ENCODE data around the gene SLC25A43. TPM values are rescaled to one million over a fixed set of nuclear protein-coding genes. Genes with fewer than 3 reads are reported as not detected.
"Not testable (repeated sequence)": the region's sequence is repeated elsewhere in the genome, so short reads cannot be mapped to it uniquely, and the experiment has no call there.

Gene SLC25A43
- total RNA-seq, 2 experiments from 2014 or later = 3.6 to 4.8 TPM

- intact Hi-C loops (cut with DNase I, micrococcal nuclease); DNase-seq; H3K27ac Mint-ChIP-seq; H3K27me3 Mint-ChIP-seq; ATAC-seq; H3K4me3 Mint-ChIP-seq; H3K36me3 Mint-ChIP-seq (ENCODE audit: low read depth); H3K9me3 Mint-ChIP-seq (ENCODE audit: low read depth); CTCF ChIA-PET; H3K4me1 Mint-ChIP-seq: not testable (repeated sequence)
- POLR2A ChIA-PET = interaction anchor here (0.6 kb wide), 1 partner anchor 709 kb away, joined by 3 read pairs; no protein-coding TSS in a partner anchor
These were observed 11.7 kb upstream of the SLC25A43 start for GRCh38 chrX:119387426-119387825.

GRCh38 chrX:119389214-119389613 is 9.9 kb upstream of the SLC25A43 start:
- Mint-ChIP-seq H3K27me3 (peaks cover 3% of the 10 kb centered on the region), H3K36me3 (ENCODE audit: low read depth) (no peaks in the 10 kb centered on the region), H3K4me1 (no peaks in the 10 kb centered on the region), H3K9me3 (ENCODE audit: low read depth) (no peaks in the 10 kb centered on the region), H3K27ac (no peak overlapping the region), H3K4me3 (no peak overlapping the region)
- POLR2A ChIA-PET = no interaction called here
- CTCF ChIA-PET = interaction anchor here (0.6 kb wide), 1 partner anchor 29 kb away, joined by 3 read pairs; no protein-coding TSS in a partner anchor
- intact Hi-C loops (cut with DNase I, micrococcal nuclease) = no loop called here
- ATAC-seq (no peak), DNase-seq (no peak)

- intact Hi-C loops (cut with DNase I, micrococcal nuclease) = no loop called here
- no peak for ATAC-seq
- CTCF ChIA-PET = no interaction called here
These were observed 9.2 kb upstream of the SLC25A43 start for GRCh38 chrX:119389871-119390501.

GRCh38 chrX:119391279-119391678 is 7.9 kb upstream of the SLC25A43 start:
- POLR2A ChIA-PET = no interaction called here
- peak; percentile 23 for ATAC-seq
- intact Hi-C loops (cut with DNase I, micrococcal nuclease) = no loop called here

More at GRCh38 chrX:119389871-119390501, 9.2 kb upstream of the SLC25A43 start:
- no peak for DNase-seq
- H3K4me3 Mint-ChIP-seq = no peak overlapping the region
- H3K27me3 Mint-ChIP-seq = peaks cover 3% of the 10 kb centered on the region
- no peaks in the 10 kb centered on the region for H3K9me3 Mint-ChIP-seq (ENCODE audit: low read depth)
- H3K4me1 Mint-ChIP-seq = no peaks in the 10 kb centered on the region
- no peak overlapping the region for H3K27ac Mint-ChIP-seq
- POLR2A ChIA-PET = no interaction called here
- H3K36me3 Mint-ChIP-seq (ENCODE audit: low read depth) = no peaks in the 10 kb centered on the region

GRCh38 chrX:119393144-119393543 is 6.0 kb upstream of the SLC25A43 start:
- Mint-ChIP-seq H3K4me1 (peaks cover under 1% of the 10 kb centered on the region), H3K9me3 (ENCODE audit: low read depth) (no peaks in the 10 kb centered on the region), H3K4me3 (no peak overlapping the region), H3K27ac (no peak overlapping the region), H3K27me3 (peaks cover 3% of the 10 kb centered on the region), H3K36me3 (ENCODE audit: low read depth) (no peaks in the 10 kb centered on the region)
- ChIA-PET POLR2A (no interaction called here), CTCF (no interaction called here)
- ATAC-seq (no peak), DNase-seq (no peak)
- intact Hi-C loops (cut with DNase I, micrococcal nuclease) = no loop called here

More at GRCh38 chrX:119391279-119391678, 7.9 kb upstream of the SLC25A43 start:
- H3K9me3 Mint-ChIP-seq (ENCODE audit: low read depth) = no peaks in the 10 kb centered on the region
- no peaks in the 10 kb centered on the region for H3K4me1 Mint-ChIP-seq
- H3K27me3 Mint-ChIP-seq = peaks cover 3% of the 10 kb centered on the region
- H3K27ac Mint-ChIP-seq = no peak overlapping the region
- CTCF ChIA-PET = no interaction called here
- H3K4me3 Mint-ChIP-seq = no peak overlapping the region
- H3K36me3 Mint-ChIP-seq (ENCODE audit: low read depth) = no peaks in the 10 kb centered on the region
- DNase-seq = peak; percentile 15

- intact Hi-C loops (cut with DNase I, micrococcal nuclease) = loop anchor here in 1 of 2 experiments (5.0 kb wide), 1 partner anchor 69 kb away; the partner anchor contains the start of gene SLC25A5
- peaks cover 3% of the 10 kb centered on the region for H3K27me3 Mint-ChIP-seq
- POLR2A ChIA-PET = no interaction called here
- ATAC-seq (peak; percentile 14), DNase-seq (peak; percentile 7)
- peaks cover 14% of the 10 kb centered on the region for H3K4me1 Mint-ChIP-seq
- no peaks in the 10 kb centered on the region for H3K36me3 Mint-ChIP-seq (ENCODE audit: low read depth)
- H3K27ac Mint-ChIP-seq = peak overlapping the region; percentile 60
- H3K9me3 Mint-ChIP-seq (ENCODE audit: low read depth) = no peaks in the 10 kb centered on the region
- H3K4me3 Mint-ChIP-seq = peak overlapping the region; percentile 65
- CTCF ChIA-PET = no interaction called here
These were observed 556 bp upstream of the SLC25A43 start for GRCh38 chrX:119398587-119398973.

GRCh38 chrX:119399772-119400101 is 601 bp downstream of the SLC25A43 start:
- intact Hi-C loops (cut with DNase I, micrococcal nuclease) = loop anchor here (5.0 to 10.0 kb wide), 2 partner anchors 65 to 68 kb away; partner anchors contain the start of gene SLC25A5 (in 2 of the 2)
- POLR2A ChIA-PET = no interaction called here
- DNase-seq (no peak), ATAC-seq (no peak)
- Mint-ChIP-seq H3K4me1 (peaks cover 14% of the 10 kb centered on the region), H3K27ac (no peak overlapping the region), H3K4me3 (peak overlapping the region; percentile 57), H3K27me3 (no peaks in the 10 kb centered on the region), H3K36me3 (ENCODE audit: low read depth) (no peaks in the 10 kb centered on the region), H3K9me3 (ENCODE audit: low read depth) (no peaks in the 10 kb centered on the region)
- CTCF ChIA-PET = interaction anchor here (0.7 kb wide), 1 partner anchor 194 kb away, joined by 3 read pairs; no protein-coding TSS in a partner anchor

GRCh38 chrX:119401569-119401968 is 2.4 kb downstream of the SLC25A43 start:
- H3K36me3 Mint-ChIP-seq (ENCODE audit: low read depth) = no peaks in the 10 kb centered on the region
- POLR2A ChIA-PET = no interaction called here
- DNase-seq = no peak
- no peaks in the 10 kb centered on the region for H3K9me3 Mint-ChIP-seq (ENCODE audit: low read depth)
- intact Hi-C loops (cut with DNase I, micrococcal nuclease) = loop anchor here in 1 of 2 experiments (10.0 kb wide), 1 partner anchor 63 kb away; the partner anchor contains the start of gene SLC25A5
- no peak for ATAC-seq
- peaks cover 14% of the 10 kb centered on the region for H3K4me1 Mint-ChIP-seq
- no peak overlapping the region for H3K27ac Mint-ChIP-seq
- H3K4me3 Mint-ChIP-seq = no peak overlapping the region
- no peaks in the 10 kb centered on the region for H3K27me3 Mint-ChIP-seq
- CTCF ChIA-PET = no interaction called here

GRCh38 chrX:119402588-119402987 is 3.5 kb downstream of the SLC25A43 start:
- no peak overlapping the region for H3K4me3 Mint-ChIP-seq
- no peak for ATAC-seq
- H3K4me1 Mint-ChIP-seq = peaks cover 14% of the 10 kb centered on the region
- no peak for DNase-seq
- CTCF ChIA-PET = interaction anchor here (0.7 kb wide), 1 partner anchor 61 kb away, joined by 3 read pairs; no protein-coding TSS in a partner anchor
- H3K9me3 Mint-ChIP-seq (ENCODE audit: low read depth) = no peaks in the 10 kb centered on the region
- no peak overlapping the region for H3K27ac Mint-ChIP-seq
- H3K27me3 Mint-ChIP-seq = no peaks in the 10 kb centered on the region
- no peaks in the 10 kb centered on the region for H3K36me3 Mint-ChIP-seq (ENCODE audit: low read depth)
- intact Hi-C loops (cut with DNase I, micrococcal nuclease) = loop anchor here in 1 of 2 experiments (10.0 kb wide), 1 partner anchor 62 kb away; the partner anchor contains the start of gene SLC25A5
- POLR2A ChIA-PET = no interaction called here

GRCh38 chrX:119406776-119407175 is 7.6 kb downstream of the SLC25A43 start:
- H3K27me3 Mint-ChIP-seq = no peaks in the 10 kb centered on the region
- H3K4me3 Mint-ChIP-seq = no peak overlapping the region
- DNase-seq (no peak), ATAC-seq (no peak)
- intact Hi-C loops (cut with DNase I, micrococcal nuclease) = loop anchor here in 1 of 2 experiments (10.0 kb wide), 1 partner anchor 58 kb away; the partner anchor contains the start of gene SLC25A5
- POLR2A ChIA-PET = no interaction called here
- no peaks in the 10 kb centered on the region for H3K36me3 Mint-ChIP-seq (ENCODE audit: low read depth)
- no peak overlapping the region for H3K27ac Mint-ChIP-seq
- peaks cover 2% of the 10 kb centered on the region for H3K4me1 Mint-ChIP-seq
- CTCF ChIA-PET = interaction anchor here (0.6 to 0.7 kb wide), 2 partner anchors 79 to 421 kb away, joined by 3 read pairs; no protein-coding TSS in a partner anchor
- H3K9me3 Mint-ChIP-seq (ENCODE audit: low read depth) = no peaks in the 10 kb centered on the region

GRCh38 chrX:119407681-119408080 is 8.5 kb downstream of the SLC25A43 start:
- ChIA-PET POLR2A (no interaction called here), CTCF (interaction anchor here (0.6 kb wide), 1 partner anchor 180 kb away, joined by 3 read pairs; no protein-coding TSS in a partner anchor)
- no peaks in the 10 kb centered on the region for H3K9me3 Mint-ChIP-seq (ENCODE audit: low read depth)
- no peaks in the 10 kb centered on the region for H3K36me3 Mint-ChIP-seq (ENCODE audit: low read depth)
- ATAC-seq = no peak
- H3K4me3 Mint-ChIP-seq = no peak overlapping the region
- H3K4me1 Mint-ChIP-seq = no peaks in the 10 kb centered on the region
- H3K27ac Mint-ChIP-seq = no peak overlapping the region
- no peaks in the 10 kb centered on the region for H3K27me3 Mint-ChIP-seq
- intact Hi-C loops (cut with DNase I, micrococcal nuclease) = loop anchor here in 1 of 2 experiments (10.0 kb wide), 1 partner anchor 57 kb away; the partner anchor contains the start of gene SLC25A5
- DNase-seq = no peak
